IPS-18c (cell line): ENCODE measurements around the gene SFTA2.
A peak's percentile ranks its signal among the peaks of the same experiment; 100 is the strongest.

ENCODE experiments used
- H3K4me3 ChIP-seq: 2 replicates; pipeline ENCODE4 v1.7.0; 2013; ENCODE audit warnings: low read depth, mild to moderate bottlenecking, low read length, moderate library complexity; ENCODE audit not compliant: insufficient read depth
- H3K9me3 ChIP-seq: one replicate; pipeline ENCODE4 v1.6.1; 2013; ENCODE audit warnings: mild to moderate bottlenecking, low read length, moderate library complexity; ENCODE audit not compliant: control insufficient read depth, insufficient read depth

Gene SFTA2

DNA sequence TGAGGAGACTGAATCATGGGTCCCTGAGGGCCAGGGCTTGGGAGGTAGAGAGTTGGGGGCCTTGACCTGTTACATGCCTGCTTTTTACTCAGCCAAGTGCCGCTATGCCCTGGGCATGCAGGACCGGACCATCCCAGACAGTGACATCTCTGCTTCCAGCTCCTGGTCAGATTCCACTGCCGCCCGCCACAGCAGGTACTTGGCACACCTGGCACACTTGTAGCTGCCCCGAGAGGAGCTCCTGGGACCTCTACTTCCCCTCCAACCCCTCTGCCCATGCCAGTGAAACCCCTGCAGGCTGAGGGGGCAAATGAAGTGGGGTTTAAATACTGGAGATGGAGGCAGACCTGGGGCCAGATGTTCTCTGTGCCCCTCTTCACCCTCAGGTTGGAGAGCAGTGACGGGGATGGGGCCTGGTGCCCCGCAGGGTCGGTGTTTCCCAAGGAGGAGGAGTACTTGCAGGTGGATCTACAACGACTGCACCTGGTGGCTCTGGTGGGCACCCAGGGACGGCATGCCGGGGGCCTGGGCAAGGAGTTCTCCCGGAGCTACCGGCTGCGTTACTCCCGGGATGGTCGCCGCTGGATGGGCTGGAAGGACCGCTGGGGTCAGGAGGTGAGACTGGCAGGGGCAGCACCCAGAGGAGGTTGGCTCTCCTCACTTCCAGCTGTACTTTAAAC lies 43.0 kb downstream of the SFTA2 start:
- no peaks in the 10 kb centered on the region for H3K9me3 ChIP-seq
- no peak overlapping the region for H3K4me3 ChIP-seq

DNA sequence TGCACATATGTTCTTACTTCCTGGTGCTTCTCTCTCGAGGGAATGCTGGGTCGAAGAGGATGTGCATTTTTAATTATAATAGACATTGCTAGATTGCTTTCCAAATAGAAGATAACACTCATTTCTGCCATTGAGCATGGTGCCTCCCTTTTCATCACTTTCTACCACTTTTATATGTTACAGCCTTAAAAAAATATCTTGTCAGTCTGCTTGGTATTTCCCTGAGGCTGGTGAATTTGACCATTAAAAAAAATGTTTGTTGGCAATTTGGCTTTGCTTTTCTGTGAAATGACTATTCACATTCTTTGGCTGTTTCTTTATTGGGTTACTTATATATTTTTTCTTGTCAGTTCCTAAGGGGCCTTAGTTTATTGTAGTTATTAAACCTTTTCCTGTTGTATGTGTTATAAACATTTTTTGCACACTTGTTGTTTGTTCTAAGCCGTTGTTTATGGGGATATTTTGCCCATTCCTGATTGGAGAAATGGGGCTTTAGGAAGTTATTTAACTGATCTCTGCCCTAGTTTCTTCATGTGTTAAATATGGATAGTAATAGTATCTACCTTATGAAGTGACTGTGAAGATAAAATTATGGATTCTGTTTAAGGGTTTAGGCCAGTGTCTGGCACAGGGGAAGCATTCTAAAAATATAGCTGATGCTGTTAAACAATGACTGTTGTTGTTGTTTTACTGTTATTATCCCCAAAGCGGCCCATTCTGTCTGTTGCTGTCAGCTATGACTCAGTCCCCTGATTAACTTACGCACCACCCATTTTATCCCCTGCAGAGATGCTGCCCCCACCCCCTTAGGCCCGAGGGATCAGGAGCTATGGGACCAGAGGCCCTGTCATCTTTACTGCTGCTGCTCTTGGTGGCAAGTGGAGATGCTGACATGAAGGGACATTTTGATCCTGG lies 43.8 kb downstream of the SFTA2 start:
- H3K4me3 ChIP-seq = no peak overlapping the region

DNA sequence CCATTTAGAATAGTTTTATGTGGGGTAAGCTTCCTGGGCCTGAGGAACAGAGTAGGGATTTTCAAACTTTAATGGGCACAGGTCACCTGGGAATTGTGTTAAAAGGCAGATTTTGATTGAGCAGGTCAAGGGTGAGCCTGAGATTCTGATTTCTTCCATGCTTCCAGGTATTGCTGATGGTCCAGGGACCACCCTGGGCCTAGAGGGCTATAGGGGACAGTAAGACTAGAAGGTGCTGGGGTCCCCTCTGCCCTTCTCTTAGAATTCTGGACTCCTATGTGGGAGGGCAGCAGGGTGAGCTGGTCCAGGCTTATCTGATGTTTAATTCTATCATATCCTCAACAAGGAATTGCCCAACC lies 45.1 kb downstream of the SFTA2 start:
- H3K9me3 ChIP-seq = no peaks in the 10 kb centered on the region
- H3K4me3 ChIP-seq = no peak overlapping the region; the same call in 1 of the 2 replicates

More for the DNA sequence above, 43.8 kb downstream of the SFTA2 start:
- no peaks in the 10 kb centered on the region for H3K9me3 ChIP-seq

DNA sequence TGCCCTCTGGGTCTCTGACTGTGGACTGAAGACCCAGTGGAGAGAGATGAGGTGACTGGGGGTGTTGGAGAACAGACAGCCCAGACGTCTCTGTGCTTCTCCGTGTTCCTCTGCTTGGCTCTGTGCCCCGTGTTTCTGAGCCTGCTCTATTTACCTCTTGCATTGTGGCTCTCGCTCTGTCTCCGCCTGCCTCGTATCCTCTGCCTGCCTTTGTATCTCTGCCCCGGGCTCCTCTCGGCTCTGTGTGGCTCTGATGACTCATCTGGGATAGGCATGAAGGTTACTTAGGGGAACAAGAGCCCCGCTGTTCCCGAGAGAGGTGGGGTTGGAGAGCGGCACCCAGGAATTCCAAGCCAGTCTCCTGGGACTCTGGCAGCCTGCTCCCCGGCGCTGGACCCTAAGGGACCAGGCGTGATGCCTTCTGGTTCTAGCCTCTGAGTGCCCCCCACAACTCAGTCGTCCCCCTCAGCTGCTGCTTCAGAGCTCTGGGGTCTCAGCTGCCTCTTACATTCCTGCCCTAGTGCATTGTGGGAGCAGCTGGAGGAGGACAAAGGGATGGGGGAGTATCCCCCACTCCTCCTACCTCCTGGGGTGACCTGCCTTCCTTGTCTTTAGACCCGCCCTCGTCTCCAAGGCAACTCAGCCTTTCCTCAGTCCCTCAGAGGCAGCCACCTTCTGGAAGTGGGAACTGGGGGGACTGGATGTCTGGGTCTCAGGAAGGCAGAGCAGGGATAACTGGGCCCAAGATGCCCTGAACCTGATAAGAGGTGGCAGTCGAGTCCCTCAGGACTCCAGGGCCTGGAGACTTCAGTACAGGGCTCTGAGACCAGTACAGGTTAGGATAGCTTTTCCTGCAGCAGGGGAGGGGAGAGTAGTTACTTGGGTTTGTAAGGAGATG lies 45.7 kb downstream of the SFTA2 start:
- H3K4me3 ChIP-seq = peak overlapping the region; percentile 42

DNA sequence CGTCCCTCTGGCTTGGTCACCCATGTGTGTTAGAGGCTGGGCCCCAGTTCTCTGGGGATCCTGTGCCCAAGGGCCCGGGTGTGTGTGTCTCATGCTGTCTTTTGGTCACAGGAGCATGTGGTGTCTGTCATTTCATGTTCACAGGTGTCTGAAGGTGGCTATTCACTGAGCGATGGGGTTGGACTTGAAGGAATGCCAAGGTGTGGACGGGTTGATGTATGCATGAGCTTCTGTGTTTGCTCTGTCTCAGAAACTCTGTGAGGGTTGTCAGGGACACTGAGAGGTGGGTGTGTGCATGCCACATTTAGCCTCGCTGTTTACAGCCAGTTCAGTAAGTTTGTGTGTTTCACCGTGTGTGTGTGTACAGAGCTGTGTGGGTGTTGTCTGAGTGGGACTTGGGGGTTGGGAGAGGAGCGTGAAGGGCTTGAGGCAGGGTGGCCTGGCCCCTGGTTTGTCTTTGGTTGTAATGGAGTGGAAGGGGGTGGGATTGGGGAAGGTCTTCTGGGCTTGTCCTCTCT lies 46.4 kb downstream of the SFTA2 start:
- H3K9me3 ChIP-seq = no peaks in the 10 kb centered on the region
- peak overlapping the region; percentile 42 for H3K4me3 ChIP-seq

More for the DNA sequence above, 45.7 kb downstream of the SFTA2 start:
- no peaks in the 10 kb centered on the region for H3K9me3 ChIP-seq

DNA sequence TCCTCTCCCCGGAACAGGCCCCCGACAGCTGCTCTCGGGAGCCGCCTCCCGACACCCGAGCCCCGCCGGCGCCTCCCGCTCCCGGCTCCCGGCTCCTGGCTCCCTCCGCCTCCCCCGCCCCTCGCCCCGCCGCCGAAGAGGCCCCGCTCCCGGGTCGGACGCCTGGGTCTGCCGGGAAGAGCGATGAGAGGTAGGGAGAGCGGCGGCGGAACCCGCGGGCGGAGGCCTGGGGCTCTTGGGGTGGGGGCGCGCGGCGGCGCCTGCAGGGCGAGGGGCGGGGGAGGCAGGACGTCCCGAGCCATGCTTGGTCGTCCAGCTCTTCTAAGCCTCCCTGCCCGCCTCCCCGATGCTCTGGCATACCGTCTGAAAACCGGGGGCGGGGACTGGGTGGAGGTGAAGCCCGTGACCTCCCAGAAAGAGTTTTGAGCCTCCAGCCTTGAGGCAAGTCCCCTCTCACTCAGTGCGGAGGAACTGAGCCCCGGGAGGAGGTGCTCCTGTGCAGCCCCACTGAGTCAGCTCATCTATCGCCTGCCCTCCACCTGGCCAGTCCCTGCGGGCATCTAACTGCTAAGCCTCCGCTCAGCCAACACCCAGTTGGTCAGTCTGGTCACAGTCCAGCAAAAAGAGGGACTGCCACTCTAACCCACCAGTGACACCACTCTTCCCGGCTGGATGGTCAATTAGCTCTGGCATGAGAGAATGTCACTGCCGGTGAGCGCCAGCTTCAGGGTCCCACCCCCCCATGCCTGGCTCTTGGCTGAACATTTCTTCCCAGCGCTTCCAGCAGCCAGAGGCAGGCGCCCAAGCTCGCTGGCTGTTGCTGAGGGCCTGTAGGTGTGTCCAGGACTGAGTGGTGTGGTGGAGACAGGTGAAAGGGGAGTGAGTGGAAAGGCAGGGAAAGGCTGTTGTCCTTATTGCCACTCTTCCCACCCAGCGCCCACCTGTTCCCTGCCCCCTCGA lies 47.2 kb downstream of the SFTA2 start:
- Histone ChIP-seq H3K9me3 (no peaks in the 10 kb centered on the region), H3K4me3 (peak overlapping the region; percentile 42)

DNA sequence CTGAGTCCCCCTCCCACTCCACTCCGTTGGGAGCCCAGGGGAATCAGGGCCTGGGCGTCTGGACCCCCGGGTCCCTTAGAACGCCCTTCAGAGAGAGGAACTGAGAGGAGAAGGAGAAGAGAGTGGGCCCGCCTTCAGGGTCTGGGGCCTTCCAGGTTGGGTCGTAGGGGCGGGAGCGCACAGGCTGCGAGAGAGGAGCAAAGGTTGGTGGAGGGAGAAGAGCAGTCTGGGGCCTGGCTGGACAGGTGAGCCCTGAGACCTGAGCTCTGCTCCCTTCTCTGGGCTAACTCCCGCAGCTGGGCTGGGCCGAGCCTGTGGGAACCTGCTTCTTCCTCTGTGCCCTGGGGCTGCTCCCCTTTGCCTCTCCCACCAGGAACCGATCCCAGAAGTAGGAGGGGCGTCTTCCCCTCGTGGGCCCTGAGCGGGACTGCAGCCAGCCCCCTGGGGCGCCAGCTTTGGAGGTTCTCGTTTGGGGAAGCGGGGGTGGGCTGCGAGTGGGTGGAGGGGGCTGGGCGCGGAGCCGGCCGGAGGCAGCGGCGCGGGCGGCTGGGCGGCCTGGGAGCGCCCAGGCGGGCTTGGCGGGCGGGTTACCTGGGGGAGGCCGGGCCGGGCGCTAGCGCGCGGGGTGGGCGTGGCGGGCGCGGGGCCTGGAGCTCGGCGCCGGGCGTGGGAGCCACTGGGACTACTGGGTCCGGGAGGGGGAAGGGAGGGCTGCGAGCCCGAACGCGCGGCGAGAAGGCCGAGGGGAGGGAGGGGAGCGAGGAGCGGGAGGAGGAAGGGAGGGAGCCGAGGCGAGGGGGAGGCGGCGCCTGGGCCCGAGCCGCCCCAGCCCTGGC lies 48.1 kb downstream of the SFTA2 start, which contains the start of gene DDR1:
Gene DDR1, plus strand, starts transcription at position 835 of the 836 bp plus-strand sequence. CDS start 4,211 bp downstream, outside the sequence.
- H3K4me3 ChIP-seq = peak within 1 kb of the TSS; percentile 42
- no peaks in the 10 kb centered on the region for H3K9me3 ChIP-seq

DNA sequence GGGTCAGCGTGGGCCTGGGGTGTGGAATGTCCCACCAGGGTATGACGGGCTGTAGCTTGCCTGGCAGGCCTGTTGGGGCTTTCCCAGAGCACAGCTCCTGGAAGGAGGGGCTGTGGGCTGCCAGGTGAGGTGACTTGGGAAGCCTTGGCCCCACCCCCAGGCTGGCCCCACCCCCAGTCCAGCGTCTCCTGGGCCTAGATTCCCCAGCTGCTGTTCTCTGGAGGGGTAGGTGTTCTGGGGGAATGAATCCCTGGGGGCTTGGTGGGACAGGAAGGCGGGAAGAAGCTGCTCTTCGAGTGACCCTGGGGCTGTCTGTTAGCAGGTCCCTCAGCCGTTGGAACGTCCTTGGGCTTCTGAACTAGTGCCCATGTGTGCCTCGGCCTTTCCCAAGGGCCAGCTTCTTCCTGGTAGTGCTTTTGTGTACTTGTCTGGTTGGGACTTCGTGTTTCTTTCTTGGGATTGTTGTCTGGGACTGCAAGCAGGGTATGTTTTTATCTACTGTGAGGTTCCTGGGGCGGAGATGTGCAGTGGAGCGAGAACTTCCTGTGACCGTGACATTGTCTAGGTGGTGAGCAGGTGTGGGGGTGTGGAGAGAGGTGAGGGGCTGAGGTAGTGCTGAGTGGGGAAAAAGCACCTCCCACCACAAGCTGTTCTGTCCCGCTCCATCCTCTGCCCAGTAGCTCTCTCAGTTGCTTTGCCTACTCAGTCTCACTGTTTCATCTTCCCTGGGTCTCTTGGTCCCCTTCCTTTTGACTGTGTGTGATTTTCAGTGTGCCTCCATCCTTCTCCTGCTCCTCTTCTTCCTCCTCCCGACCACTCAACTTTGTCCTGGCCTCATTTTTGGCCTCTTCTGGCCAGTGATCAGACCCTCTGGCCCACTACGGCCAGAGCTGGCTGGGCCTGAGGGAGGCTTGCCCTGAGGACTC lies 48.9 kb downstream of the SFTA2 start:
- peak overlapping the region; percentile 42 for H3K4me3 ChIP-seq

DNA sequence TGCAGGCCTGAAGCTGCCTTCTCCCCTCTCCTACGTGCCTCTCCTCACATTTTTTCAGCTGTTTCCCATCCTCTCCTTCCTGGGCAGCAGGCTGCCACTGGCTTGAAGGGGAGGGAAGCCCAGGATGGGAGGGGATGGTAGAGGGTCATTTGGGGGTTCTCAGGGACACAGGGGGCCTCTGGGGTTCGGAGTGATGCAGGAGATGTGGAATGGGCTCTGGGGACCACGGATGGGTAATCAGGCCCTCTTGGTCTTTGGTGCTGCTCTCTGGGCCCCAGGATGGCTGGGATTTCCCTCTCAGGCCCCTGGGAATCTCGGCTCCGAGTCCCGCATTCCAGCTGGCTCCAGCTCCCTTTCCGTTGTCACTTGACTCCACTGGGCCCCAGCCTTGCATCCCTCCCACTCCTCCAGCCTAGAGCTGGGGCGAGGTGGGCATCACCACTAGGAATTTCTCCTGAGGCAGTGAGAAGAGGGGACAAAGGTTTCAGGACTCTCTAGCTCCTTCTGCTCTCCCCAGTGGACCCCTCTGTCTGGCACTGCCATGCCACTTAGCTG lies 49.7 kb downstream of the SFTA2 start:
- H3K9me3 ChIP-seq = no peaks in the 10 kb centered on the region
- peak overlapping the region; percentile 42 for H3K4me3 ChIP-seq

More for the DNA sequence above, 48.9 kb downstream of the SFTA2 start:
- no peaks in the 10 kb centered on the region for H3K9me3 ChIP-seq

DNA sequence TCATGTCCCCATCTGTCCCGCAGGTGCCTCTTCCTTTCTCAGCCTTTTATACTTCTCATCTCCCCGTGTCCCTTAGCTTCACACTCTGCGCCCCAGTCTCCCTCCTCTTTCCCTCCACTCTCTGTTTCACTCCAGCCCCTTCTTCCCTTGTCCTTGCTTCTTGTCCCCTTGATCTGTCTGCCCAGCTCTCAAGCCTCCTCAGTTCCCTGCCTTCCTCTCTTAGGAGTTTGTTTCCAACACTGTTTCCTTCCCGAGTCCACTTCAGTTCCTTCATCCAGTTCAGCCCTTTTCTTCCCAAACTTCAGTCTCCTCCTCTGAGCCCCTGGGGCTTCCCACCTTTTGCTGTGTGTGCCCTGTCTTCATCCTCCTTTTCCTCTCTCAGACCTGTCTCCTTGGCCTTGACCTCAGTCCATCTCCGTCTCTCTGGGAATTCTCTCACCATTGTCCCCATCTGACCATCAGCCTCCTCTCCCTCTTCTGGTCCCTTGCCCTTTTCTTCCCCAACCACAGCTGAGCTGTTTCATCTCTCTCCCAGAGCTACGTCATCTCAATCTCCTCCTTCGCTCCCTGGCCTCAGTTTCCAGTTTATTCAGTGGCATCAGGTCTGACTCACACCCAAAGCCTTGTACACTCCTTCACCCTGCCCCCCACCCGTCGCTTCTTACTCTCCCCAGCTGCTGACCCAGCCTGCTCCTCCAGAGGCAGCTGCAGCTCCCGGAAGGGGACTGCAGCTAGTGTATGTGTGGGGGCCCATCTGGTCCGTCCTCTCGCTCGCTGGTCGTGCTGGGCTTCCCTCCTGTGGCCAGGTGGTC lies 50.4 kb downstream of the SFTA2 start:
- Histone ChIP-seq H3K4me3 (peak overlapping the region; percentile 42), H3K9me3 (no peaks in the 10 kb centered on the region)
